GM18858 (cell line): Measurements from ENCODE around the gene FRRS1L.

ENCODE experiments used
- ATAC-seq: cut with Tn5 transposase; IDR thresholded peaks from one replicate; pipeline ENCODE4 v1.9.1; 2021; ENCODE audit not compliant: unreplicated experiment

The FRRS1L gene

GRCh38 chr9:109166771-109167601 is at the start of gene FRRS1L:
Gene FRRS1L, minus strand, starts transcription at chr9:109167249. Its CDS starts 111 bp downstream, at chr9:109167138.
- no peak for ATAC-seq

GRCh38 chr9:109214414-109214813 is 47.4 kb upstream of the FRRS1L start:
- no peak for ATAC-seq

GRCh38 chr9:109213285-109214121 is 46.5 kb upstream of the FRRS1L start:
- no peak for ATAC-seq

GRCh38 chr9:109212768-109213167 is 45.7 kb upstream of the FRRS1L start:
- no peak for ATAC-seq

GRCh38 chr9:109206670-109207069 is 39.6 kb upstream of the FRRS1L start:
- no peak for ATAC-seq

GRCh38 chr9:109205526-109205925 is 38.5 kb upstream of the FRRS1L start:
- ATAC-seq, result no peak

GRCh38 chr9:109203761-109204360 is 36.8 kb upstream of the FRRS1L start:
- no peak for ATAC-seq

GRCh38 chr9:109199676-109200075 is 32.6 kb upstream of the FRRS1L start:
- no peak for ATAC-seq

- no peak for ATAC-seq
Measured at GRCh38 chr9:109198736-109199382, 31.8 kb upstream of the FRRS1L start.

GRCh38 chr9:109193974-109194556 is 27.0 kb upstream of the FRRS1L start:
- no peak for ATAC-seq

GRCh38 chr9:109192732-109193361 is 25.8 kb upstream of the FRRS1L start:
- ATAC-seq, result no peak

- ATAC-seq, result no peak
Measured at GRCh38 chr9:109191746-109192145, 24.7 kb upstream of the FRRS1L start.

- no peak for ATAC-seq
Measured at GRCh38 chr9:109190151-109190550, 23.1 kb upstream of the FRRS1L start.

- ATAC-seq, result no peak
Measured at GRCh38 chr9:109186857-109187520, 19.9 kb upstream of the FRRS1L start.

GRCh38 chr9:109182940-109183798 is 16.1 kb upstream of the FRRS1L start:
- peak; percentile 44 for ATAC-seq

GRCh38 chr9:109182550-109182939 is 15.5 kb upstream of the FRRS1L start:
- ATAC-seq, result no peak

- ATAC-seq, result no peak
Measured at GRCh38 chr9:109181284-109181683, 14.2 kb upstream of the FRRS1L start.

- no peak for ATAC-seq
Measured at GRCh38 chr9:109179801-109180523, 12.9 kb upstream of the FRRS1L start.
